Activated CD8-positive, alpha-beta T cell treated with anti-CD3 and anti-CD28 coated beads for 36 hours (primary cell): ENCODE data around the gene NYAP2. TPM values are rescaled to one million over a fixed set of nuclear protein-coding genes. Genes with fewer than 3 reads are reported as not detected.

Experiments
- ATAC-seq: fragments of 200-7000 bp; cut with Tn5 transposase; one replicate; pipeline ENCODE4 v1.10.0; 2021; ENCODE audit warnings: mild to moderate bottlenecking, moderate library complexity
- CTCF ChIA-PET: fragments of 350-600 bp; sonication (Branson Sonifier 250); formaldehyde crosslinking; loops from one replicate; lab custom pipeline; 2021; ENCODE audit warnings: antibody characterized with exemption; lab: Charles Lee
- POLR2A ChIA-PET: fragments of 350-600 bp; sonication (Branson Sonifier 250); formaldehyde crosslinking; loops from one replicate; lab custom pipeline; 2021; ENCODE audit warnings: antibody characterized with exemption; lab: Charles Lee
- DNase-seq: peaks from one replicate; pipeline ENCODE4 v3.0.0-alpha.2; 2020
- H3K27ac Mint-ChIP-seq: one replicate; pipeline ENCODE4 v1.8.0; 2021; ENCODE audit warnings: mild to moderate bottlenecking, mixed read lengths
- H3K27me3 Mint-ChIP-seq: one replicate; pipeline ENCODE4 v1.8.0; 2021; ENCODE audit warnings: mixed read lengths
- H3K36me3 Mint-ChIP-seq: one replicate; pipeline ENCODE4 v1.8.0; 2021; ENCODE audit warnings: low read depth, mixed read lengths
- H3K4me1 Mint-ChIP-seq: one replicate; pipeline ENCODE4 v1.8.0; 2021; ENCODE audit warnings: low read depth, mixed read lengths
- H3K4me3 Mint-ChIP-seq: one replicate; pipeline ENCODE4 v1.8.0; 2021; ENCODE audit warnings: mild to moderate bottlenecking, moderate library complexity, mixed read lengths
- H3K9me3 Mint-ChIP-seq: one replicate; pipeline ENCODE4 v1.8.0; 2021; ENCODE audit warnings: mixed read lengths
- CTCF ChIP-seq: fragments of 200-600 bp; IDR thresholded peaks from one replicate; pipeline ENCODE4 v1.8.0; 2022; ENCODE audit warnings: antibody characterized with exemption, mild to moderate bottlenecking
- intact Hi-C: fragments of 100-400 bp; cut with micrococcal nuclease; formaldehyde crosslinking; loops from one replicate; pipeline ENCODE4 v1.10.0; 2022
- total RNA-seq, 2 experiments: library from RNA; stranded (reverse); gene quantifications; one replicate each; pipeline ENCODE4 v1.2.3, GENCODE V29; 2021

The NYAP2 gene
- total RNA-seq, 2 experiments from 2014 or later: not detected

DNA sequence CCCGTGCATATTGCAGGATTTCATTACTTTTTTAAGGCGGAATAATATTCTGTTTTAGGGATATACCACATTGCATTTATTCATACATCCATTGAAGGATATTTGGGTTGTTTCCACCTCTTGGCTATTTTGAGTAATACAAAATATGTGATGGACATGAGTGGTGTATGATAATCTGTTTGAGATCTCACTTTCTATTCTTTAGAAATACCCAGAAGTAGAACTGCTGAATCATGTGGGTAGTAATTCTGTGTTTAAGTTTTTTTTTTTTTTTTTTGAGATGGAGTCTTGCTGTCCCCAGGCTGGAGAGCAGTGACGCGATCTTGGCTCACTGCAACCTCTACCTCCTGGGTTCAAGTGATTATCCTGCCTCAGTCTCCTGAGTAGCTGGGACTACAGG, 201.4 kb downstream of the NYAP2 start:
- H3K27me3 Mint-ChIP-seq: peaks cover 10% of the 10 kb centered on the region
- ATAC-seq: no peak
- TF ChIP-seq CTCF: no peak
- no peaks in the 10 kb centered on the region for H3K36me3 Mint-ChIP-seq
- intact Hi-C loops: no loop called here
- ChIA-PET CTCF (interaction anchor here (0.6 kb wide), 1 partner anchor 1343 kb away, joined by 3 read pairs; no protein-coding TSS in a partner anchor), POLR2A (no interaction called here)
- no peak for DNase-seq
- H3K27ac Mint-ChIP-seq: no peak overlapping the region
- H3K9me3 Mint-ChIP-seq: no peaks in the 10 kb centered on the region
- H3K4me3 Mint-ChIP-seq: no peak overlapping the region
- H3K4me1 Mint-ChIP-seq: no peaks in the 10 kb centered on the region

- ATAC-seq (no peak), DNase-seq (no peak)
- H3K9me3 Mint-ChIP-seq: no peaks in the 10 kb centered on the region
- no peaks in the 10 kb centered on the region for H3K36me3 Mint-ChIP-seq
- H3K27me3 Mint-ChIP-seq: peaks cover 9% of the 10 kb centered on the region
- intact Hi-C loops: no loop called here
- no peak for TF ChIP-seq CTCF
- ChIA-PET CTCF (no interaction called here), POLR2A (no interaction called here)
- no peak overlapping the region for H3K27ac Mint-ChIP-seq
- no peaks in the 10 kb centered on the region for H3K4me1 Mint-ChIP-seq
- no peak overlapping the region for H3K4me3 Mint-ChIP-seq
Measured at GRCh38 chr2:225602205-225602604, 202.7 kb downstream of the NYAP2 start.

DNA sequence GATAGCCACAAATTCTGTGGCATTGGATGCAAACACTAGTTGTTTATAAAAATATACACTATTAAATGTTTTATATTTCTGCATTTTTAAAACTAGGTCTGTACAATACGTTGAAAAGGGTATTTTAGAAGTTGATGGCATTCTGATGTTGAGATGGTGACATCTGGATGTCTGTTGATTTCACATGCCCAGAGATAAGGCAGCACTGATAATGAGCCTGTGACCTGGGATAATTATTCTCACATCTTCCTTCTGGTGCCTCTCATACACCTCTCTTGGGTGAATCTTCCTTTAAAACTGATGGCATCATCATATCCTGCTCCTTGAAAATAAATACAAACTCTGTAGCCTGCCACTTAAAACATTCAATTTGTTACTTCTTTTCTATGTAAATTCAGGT, 208.6 kb downstream of the NYAP2 start:
- Mint-ChIP-seq H3K27me3 (peaks cover 5% of the 10 kb centered on the region), H3K4me3 (no peak overlapping the region), H3K27ac (no peak overlapping the region), H3K36me3 (no peaks in the 10 kb centered on the region), H3K9me3 (no peaks in the 10 kb centered on the region), H3K4me1 (no peaks in the 10 kb centered on the region)
- intact Hi-C loops: no loop called here
- TF ChIP-seq CTCF: no peak
- ChIA-PET CTCF (no interaction called here), POLR2A (no interaction called here)
- DNase-seq (no peak), ATAC-seq (no peak)

GRCh38 chr2:225612636-225613035, 213.1 kb downstream of the NYAP2 start:
- TF ChIP-seq CTCF: no peak
- DNase-seq: no peak
- ATAC-seq: no peak
- H3K9me3 Mint-ChIP-seq: no peaks in the 10 kb centered on the region
- CTCF ChIA-PET: no interaction called here
- POLR2A ChIA-PET: interaction anchor here (1.1 kb wide), 1 partner anchor 23 kb away, joined by 6 read pairs; no protein-coding TSS in a partner anchor
- intact Hi-C loops: no loop called here
- no peak overlapping the region for H3K27ac Mint-ChIP-seq
- no peaks in the 10 kb centered on the region for H3K36me3 Mint-ChIP-seq
- H3K27me3 Mint-ChIP-seq: peaks cover 2% of the 10 kb centered on the region
- no peak overlapping the region for H3K4me3 Mint-ChIP-seq
- no peaks in the 10 kb centered on the region for H3K4me1 Mint-ChIP-seq

- Mint-ChIP-seq H3K4me3 (no peak overlapping the region), H3K27ac (no peak overlapping the region), H3K36me3 (no peaks in the 10 kb centered on the region), H3K4me1 (no peaks in the 10 kb centered on the region), H3K27me3 (peaks cover 2% of the 10 kb centered on the region), H3K9me3 (no peaks in the 10 kb centered on the region)
- intact Hi-C loops: no loop called here
- ChIA-PET CTCF (interaction anchor here (1.0 kb wide), 1 partner anchor 331 kb away, joined by 3 read pairs; no protein-coding TSS in a partner anchor), POLR2A (no interaction called here)
- DNase-seq (no peak), ATAC-seq (no peak)
- TF ChIP-seq CTCF: no peak
Measured at GRCh38 chr2:225614915-225615314, 215.4 kb downstream of the NYAP2 start.
